Epithelial cell of prostate (primary cell): ENCODE measurements around the gene PIGQ.

Source experiments
- DNase-seq: peaks from one replicate; pipeline ENCODE4 v3.0.0-alpha.2; 2011; ENCODE audit warnings: low read depth, low spot score
- H3K27ac ChIP-seq: fragments of 450-650 bp; 2 replicates; pipeline ENCODE4 v1.5.1; 2017; ENCODE audit warnings: mild to moderate bottlenecking

Gene PIGQ

DNA sequence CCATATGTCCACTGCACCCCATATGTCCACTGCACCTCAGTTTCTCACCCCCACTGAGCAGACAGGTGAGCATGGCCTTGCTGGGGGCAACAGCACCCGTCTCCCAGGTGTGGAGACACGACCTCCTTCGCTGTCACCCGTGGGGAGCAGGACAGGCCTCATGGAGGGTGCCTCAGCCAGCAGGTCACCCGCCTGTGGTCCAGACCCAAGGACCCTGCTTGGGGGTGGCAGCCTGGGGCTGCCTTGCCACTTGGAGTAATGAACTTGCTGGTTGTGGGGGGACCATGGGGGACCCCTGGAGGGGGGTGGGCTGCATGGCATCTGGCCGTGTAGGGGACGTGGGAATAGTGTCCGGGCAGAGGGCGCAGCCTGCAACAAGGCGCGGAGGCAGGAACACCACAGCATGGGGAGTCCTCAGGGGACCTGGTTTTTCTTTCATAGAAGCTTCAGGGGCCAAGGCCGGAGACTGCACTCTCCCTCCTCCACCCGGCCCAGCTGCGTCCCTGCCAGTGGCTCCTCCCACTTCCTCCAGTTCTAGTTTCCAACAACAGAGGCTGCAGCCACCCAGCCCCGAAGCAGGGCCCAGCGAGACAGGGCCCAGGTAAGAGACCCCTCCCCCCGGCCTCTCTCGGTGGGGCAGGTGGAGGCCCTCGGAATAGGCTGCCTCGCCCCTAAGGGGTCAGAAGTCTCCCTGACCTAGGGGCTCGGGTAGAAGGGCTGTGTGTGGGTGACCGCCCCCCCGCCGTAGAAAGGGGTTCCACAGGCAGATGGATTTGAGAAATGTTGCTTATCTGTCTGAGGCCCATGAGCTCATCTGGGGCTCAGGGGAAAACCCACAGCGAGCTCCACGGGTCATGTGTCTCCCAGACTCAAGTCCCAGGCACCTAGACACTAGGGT lies 3.0 kb upstream of the PIGQ start, which contains the start of gene NHLRC4:
Gene NHLRC4 (plus strand): TSS at position 531 of the 898 bp plus-strand sequence. CDS start 1,043 bp downstream, outside the sequence.
- no peak for DNase-seq
- H3K27ac ChIP-seq: no peak within 1 kb of the TSS

DNA sequence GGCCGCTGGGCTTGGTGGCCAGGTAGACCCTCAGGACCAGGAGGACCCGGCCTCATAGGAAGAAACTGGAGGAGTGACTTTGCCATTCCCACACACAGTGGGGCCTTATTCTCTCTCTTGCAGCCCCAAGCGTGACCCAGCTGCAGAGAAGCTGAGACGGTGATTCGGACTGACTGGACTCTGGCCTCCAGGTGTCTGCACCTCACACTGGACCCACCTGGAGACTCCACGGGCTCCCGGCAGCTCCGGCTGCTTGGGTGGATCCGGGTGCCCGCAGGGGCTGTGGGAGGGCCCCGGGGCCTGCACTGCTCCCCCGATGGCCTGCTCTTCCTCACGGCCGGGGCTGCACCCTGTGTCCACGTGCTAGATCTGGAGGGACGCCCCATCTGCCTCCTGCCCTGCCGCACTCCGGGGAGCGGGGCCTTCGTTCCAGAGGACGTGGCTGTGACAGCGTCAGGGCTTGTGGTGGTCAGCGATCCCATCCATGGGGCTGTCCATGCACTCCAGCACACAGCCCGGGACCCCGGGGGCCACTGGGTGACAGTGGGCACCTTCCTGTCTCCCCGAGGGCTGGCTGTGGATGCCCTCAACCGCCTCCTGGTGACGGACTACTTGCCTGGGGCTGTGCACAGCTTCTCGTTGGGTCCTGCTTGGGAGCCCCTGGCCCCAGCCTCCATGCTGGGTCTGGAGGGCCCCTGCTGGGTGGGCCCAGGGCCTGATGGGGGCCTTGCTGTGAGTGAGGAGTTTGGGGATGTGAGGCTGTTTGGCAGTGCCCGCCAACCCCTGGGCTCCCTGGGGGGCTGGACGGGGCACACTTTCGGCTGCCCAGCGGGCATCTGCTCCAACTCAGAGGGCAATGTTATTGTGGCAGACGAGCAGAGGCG lies 2.2 kb upstream of the PIGQ start:
- DNase-seq: no peak
- no peak overlapping the region for H3K27ac ChIP-seq

GRCh38 chr16:568401-569258 lies 1.1 kb upstream of the PIGQ start:
- DNase-seq: no peak
- H3K27ac ChIP-seq: no peak overlapping the region

DNA sequence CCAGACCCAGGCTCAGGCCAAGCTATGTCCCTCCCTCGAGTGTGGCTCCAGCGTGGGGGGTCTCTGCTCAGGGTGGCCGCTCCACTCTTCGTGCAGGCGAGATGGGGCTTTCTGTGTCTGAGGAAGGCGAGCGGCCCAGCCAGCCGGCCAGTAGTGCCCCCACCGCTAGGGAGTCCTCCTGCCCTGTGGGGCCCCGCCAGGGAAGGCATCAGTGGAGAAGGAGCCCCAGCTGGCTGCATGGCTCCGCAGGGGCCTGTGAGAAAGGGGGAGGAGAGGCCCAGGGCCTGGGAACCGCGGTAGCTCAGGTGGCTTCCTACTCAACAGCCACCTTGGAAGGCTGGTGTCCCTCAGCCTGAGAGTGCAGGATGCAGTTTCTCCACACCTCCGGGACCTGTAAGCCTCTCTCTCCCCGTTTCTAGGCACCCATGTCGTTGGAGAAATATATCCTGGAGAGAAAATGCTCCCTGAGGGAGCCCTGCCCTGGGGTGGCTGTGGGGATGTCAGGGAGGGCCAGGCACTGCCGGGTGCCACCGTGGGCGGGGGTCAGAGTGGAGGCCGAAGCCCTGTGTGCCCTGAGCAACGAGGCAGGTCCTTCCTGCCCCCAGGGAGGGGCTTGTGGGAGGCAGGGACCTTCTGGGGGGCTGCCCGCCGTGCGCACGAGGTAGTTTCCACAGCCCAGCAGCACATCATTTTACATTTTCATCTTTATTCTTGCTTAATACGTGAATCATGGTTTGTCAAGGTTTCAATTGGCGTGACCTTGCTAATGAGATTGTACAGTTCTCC lies 3.3 kb downstream of the PIGQ start:
- H3K27ac ChIP-seq: no peak overlapping the region
- no peak for DNase-seq

- no peak for DNase-seq
- no peak overlapping the region for H3K27ac ChIP-seq
These were observed 4.4 kb downstream of the PIGQ start for GRCh38 chr16:574021-574760.

DNA sequence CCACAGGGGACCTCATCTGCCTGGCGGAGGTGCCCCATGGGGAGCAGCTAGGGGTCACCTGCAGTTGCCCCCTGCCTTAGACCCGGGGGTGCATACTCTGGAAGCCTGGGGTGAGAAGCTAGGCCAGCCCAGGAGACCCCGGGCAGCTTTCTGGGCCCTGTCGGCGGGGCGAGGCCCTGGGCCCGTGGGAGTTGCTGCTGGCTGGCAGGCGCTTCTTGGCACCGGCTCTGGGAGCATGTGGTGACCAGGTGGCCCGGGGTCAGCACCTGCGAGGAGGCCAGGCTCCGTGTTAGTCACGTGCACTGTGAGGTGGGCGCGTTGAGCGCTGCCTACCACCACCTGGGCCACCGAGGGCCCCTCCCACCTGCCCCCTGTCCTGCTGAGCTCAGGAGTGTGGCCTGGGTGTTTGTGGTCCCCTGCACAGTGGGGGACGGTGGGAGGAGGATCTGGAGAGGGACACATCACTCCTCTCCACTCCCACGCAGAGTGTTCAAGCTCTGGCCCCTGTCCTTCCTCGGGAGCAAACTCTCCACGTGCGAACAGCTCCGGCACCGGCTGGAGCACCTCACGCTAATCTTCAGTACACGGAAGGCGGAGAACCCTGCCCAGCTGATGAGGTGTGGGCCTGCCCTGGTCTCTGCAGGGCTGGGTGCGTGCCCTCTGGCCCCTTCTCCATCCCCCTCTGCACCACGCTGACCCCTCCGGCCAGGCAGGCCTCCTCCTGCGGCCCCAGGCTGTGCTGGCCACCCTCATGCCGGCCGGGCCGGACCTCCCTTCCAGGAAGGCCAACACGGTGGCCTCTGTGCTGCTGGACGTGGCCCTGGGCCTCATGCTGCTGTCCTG lies 5.8 kb downstream of the PIGQ start:
- DNase-seq: no peak
- H3K27ac ChIP-seq: no peak overlapping the region

DNA sequence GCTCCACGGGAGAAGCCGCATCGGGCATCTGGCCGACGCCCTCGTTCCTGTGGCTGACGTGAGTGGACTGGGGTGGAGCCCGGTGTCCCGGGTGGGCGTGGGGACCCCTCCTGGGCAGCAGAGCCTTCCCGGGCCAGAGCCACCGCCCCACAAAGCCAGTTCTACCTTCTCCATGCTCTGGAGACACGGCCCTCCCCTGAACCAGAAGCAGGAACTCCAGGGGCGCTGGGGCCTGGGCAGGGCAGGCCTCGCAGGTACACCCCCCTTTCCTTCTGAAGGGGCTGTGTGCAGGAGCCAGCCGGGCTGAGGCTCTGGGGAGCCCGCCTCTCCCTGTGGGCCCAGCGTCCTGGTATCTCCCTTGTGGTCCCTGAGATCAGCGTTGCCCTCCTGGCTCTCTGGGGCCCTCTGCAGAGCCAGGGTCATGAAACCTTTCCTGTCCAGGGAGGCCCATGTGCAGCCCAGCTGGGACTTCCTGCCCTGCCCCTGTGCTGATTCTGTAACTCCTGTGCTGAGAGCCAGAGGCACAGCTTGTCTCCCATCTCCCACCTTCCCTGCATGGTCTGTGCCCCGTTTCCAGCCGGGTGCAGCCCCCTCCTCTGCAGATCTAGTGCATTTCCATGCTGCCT lies 6.5 kb downstream of the PIGQ start:
- DNase-seq: no peak
- H3K27ac ChIP-seq: no peak overlapping the region

DNA sequence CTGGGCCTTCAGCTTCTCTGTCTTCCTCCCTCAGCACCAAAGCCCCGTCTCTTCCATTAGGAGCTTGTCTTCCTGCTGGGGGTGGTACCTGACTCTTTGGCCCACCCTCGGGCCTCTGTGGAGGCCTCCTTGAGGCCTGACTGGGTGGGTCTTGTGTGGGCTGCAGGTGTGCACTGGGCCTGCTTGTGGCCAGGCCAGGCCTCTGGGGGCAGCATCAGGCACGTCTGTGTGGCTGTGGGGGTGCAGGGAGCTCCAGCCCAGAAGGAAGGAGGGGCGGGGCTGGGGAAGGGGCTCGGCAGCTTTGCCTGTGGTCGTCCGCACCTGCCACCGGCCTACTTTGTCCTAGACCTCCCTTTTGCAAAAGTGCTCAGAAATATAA lies 7.0 kb downstream of the PIGQ start:
- DNase-seq: no peak
- no peak overlapping the region for H3K27ac ChIP-seq

GRCh38 chr16:577796-578195 lies 8.0 kb downstream of the PIGQ start:
- no peak overlapping the region for H3K27ac ChIP-seq

DNA sequence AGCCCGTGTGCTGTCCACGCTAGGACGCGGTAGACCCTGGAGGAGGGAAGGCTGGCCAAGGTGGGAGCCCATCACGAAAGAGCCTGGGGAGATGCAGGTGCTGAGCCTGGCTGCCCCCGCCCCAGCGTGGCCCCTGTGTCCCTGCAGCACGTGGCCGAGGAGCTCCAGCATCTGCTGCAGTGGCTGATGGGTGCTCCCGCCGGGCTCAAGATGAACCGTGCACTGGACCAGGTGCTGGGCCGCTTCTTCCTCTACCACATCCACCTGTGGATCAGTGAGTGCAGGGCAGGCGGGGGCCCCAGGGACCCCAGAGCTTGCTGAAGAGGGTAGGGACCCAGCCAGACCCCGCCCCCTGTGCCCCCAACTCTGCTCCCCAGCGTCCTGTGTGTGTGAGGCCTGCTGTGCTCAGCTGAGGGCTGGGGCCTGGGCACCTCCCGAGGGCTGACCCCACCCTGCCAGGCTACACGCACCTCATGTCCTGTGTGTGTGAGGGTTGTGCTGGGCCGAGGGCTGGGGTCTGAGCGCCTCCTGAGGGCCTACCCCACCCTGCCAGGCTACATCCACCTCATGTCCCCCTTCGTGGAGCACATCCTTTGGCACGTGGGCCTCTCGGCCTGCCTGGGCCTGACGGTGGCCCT lies 8.6 kb downstream of the PIGQ start:
- DNase-seq: no peak
- H3K27ac ChIP-seq: no peak overlapping the region

More at GRCh38 chr16:577796-578195, 8.0 kb downstream of the PIGQ start:
- DNase-seq: no peak

GRCh38 chr16:578870-579405 lies 9.2 kb downstream of the PIGQ start:
- no peak overlapping the region for H3K27ac ChIP-seq
- no peak for DNase-seq

DNA sequence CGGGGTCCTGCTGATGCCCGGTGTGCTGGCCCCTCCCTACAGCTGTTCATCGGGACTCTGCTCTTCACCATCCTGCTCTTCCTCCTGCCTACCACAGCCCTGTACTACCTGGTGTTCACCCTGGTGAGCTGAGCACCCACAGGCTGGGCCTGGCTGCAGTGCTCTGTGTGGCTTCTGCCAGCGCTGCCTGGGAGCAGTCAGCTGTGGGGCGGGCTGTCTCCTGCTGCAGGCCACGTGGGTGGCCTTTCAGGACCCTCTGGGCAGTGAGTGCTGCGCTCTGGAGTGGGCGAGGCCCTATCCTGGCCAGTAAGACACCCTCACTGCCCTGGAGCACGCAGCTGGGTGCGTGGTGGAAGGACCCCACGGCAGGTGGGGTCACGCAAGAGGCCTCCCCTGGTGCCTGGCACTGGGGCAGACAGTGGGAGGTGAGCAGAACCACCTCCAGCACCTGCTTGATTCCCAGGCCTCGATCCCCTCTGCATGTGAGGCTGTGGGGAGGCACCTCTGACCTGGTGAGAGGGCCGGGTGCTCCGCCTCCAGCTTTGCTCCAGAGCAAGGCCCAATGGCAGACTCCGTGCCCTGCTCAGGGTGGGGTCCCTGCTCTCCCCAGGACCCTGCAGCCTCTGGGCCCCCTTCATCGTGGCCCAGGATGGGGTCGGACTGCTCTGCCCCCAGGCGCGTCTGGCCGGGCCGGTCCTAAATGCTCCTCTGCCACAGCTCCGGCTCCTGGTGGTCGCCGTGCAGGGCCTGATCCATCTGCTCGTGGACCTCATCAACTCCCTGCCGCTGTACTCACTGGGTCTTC lies 10.6 kb downstream of the PIGQ start:
- H3K27ac ChIP-seq: no peak overlapping the region

DNA sequence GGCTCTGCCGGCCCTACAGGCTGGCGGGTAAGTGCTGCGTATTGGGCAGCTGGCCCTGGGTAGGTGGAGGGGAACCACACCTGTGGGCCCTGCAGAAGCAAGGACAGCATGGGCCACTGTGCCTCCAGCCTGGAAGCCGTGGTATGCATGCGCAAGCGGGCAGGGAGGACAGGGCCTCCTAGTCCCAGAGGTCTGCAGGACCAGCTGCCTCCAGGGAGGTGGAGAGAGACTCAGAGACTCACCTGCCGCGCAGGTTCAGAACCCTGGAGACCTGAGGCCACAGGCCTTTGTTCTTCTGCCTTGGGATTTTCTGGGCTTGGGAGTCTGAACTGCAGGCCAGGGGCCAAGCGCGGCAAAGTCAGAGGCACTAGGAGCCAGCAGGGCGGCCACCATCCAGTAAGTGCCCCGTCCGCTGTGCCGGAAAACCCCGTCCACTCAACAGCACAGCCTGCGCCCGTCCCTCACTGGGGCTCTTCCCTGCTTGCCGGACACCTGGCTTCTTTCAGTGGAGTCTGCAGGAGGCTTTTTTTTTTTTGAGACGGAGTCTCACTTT lies 11.3 kb downstream of the PIGQ start:
- no peak for DNase-seq
- H3K27ac ChIP-seq: no peak overlapping the region

More for the DNA sequence above, 10.6 kb downstream of the PIGQ start:
- DNase-seq: no peak

GRCh38 chr16:582218-582613 lies 12.4 kb downstream of the PIGQ start:
- no peak for DNase-seq
- no peak overlapping the region for H3K27ac ChIP-seq

- no peak for DNase-seq
- H3K27ac ChIP-seq: no peak overlapping the region
These were observed 13.0 kb downstream of the PIGQ start for GRCh38 chr16:582614-583331.
